NCI-H2196 (cell line): ENCODE results near the gene PCNP.
"Not testable (repeated sequence)": the region's sequence is repeated elsewhere in the genome, so short reads cannot be mapped to it uniquely, and the experiment has no call there.

Experiments used
- DNase-seq: peaks from one replicate; lab custom pipeline; 2025; ENCODE audit not compliant: unreplicated experiment; lab: John Stamatoyannopoulos, UW

The PCNP gene

GRCh38 chr3:101573449-101574387 lies at the start of gene PCNP:
Gene PCNP (plus strand): TSS chr3:101574180. CDS start chr3:101574216, 36 bp downstream.
- peak; percentile 100 for DNase-seq

- no peak for DNase-seq
Measured at GRCh38 chr3:101527441-101527840, 46.5 kb upstream of the PCNP start.

- no peak for DNase-seq
Measured at GRCh38 chr3:101527906-101528305, 46.1 kb upstream of the PCNP start.

- no peak for DNase-seq
Measured at GRCh38 chr3:101529816-101530685, 43.9 kb upstream of the PCNP start.

- no peak for DNase-seq
Measured at GRCh38 chr3:101530686-101531047, 43.3 kb upstream of the PCNP start.

- DNase-seq, result no peak
Measured at GRCh38 chr3:101531473-101532086, 42.4 kb upstream of the PCNP start.

GRCh38 chr3:101532783-101533602 lies 41.0 kb upstream of the PCNP start:
- no peak for DNase-seq

GRCh38 chr3:101533603-101533968 lies 40.4 kb upstream of the PCNP start:
- DNase-seq, result no peak

GRCh38 chr3:101535221-101535620 lies 38.8 kb upstream of the PCNP start:
- DNase-seq, result no peak

- DNase-seq, result no peak
Measured at GRCh38 chr3:101536266-101536665, 37.7 kb upstream of the PCNP start.

- not testable (repeated sequence) for DNase-seq
Measured at GRCh38 chr3:101536955-101537354, 37.0 kb upstream of the PCNP start.

- DNase-seq, result no peak
Measured at GRCh38 chr3:101542957-101543356, 31.0 kb upstream of the PCNP start.

GRCh38 chr3:101544161-101544850 lies 29.7 kb upstream of the PCNP start:
- DNase-seq, result no peak

- DNase-seq, result no peak
Measured at GRCh38 chr3:101548527-101549105, 25.4 kb upstream of the PCNP start.

GRCh38 chr3:101549473-101549872 lies 24.5 kb upstream of the PCNP start:
- no peak for DNase-seq

- DNase-seq, result not testable (repeated sequence)
Measured at GRCh38 chr3:101551359-101552081, 22.5 kb upstream of the PCNP start.

GRCh38 chr3:101553381-101553780 lies 20.6 kb upstream of the PCNP start:
- not testable (repeated sequence) for DNase-seq

- DNase-seq, result no peak
Measured at GRCh38 chr3:101556064-101556463, 17.9 kb upstream of the PCNP start.
